Glutamatergic neuron (in vitro differentiated cells): ENCODE measurements around the gene FAT1. TPM values are rescaled to one million over a fixed set of nuclear protein-coding genes. Genes with fewer than 3 reads are reported as not detected.

Source experiments
- DNase-seq: peaks from one replicate; pipeline ENCODE4 v3.0.0; 2022
- H3K27ac Mint-ChIP-seq: one replicate; pipeline ENCODE4 v1.8.0; 2020; ENCODE audit warnings: mild to moderate bottlenecking, mixed read lengths, inconsistent platforms; ENCODE audit not compliant: unreplicated experiment
- H3K27me3 Mint-ChIP-seq: one replicate; pipeline ENCODE4 v1.8.0; 2020; ENCODE audit warnings: mild to moderate bottlenecking, moderate library complexity, mixed read lengths, inconsistent platforms; ENCODE audit not compliant: unreplicated experiment
- H3K36me3 Mint-ChIP-seq: one replicate; pipeline ENCODE4 v1.8.0; 2020; ENCODE audit warnings: mild to moderate bottlenecking, mixed read lengths, inconsistent platforms; ENCODE audit not compliant: unreplicated experiment
- H3K4me1 Mint-ChIP-seq: one replicate; pipeline ENCODE4 v1.8.0; 2020; ENCODE audit warnings: mild to moderate bottlenecking, low read depth, mixed read lengths, inconsistent platforms; ENCODE audit not compliant: unreplicated experiment
- H3K4me3 Mint-ChIP-seq: one replicate; pipeline ENCODE4 v1.8.0; 2020; ENCODE audit warnings: mild to moderate bottlenecking, mixed read lengths, inconsistent platforms; ENCODE audit not compliant: unreplicated experiment
- H3K9me3 Mint-ChIP-seq: one replicate; pipeline ENCODE4 v1.8.0; 2020; ENCODE audit warnings: mild to moderate bottlenecking, moderate library complexity, mixed read lengths, inconsistent platforms; ENCODE audit not compliant: unreplicated experiment
- CTCF ChIP-seq: fragments of 200-600 bp; sonication (generic); IDR thresholded peaks from one replicate; pipeline ENCODE4 v1.5.0; 2021; ENCODE audit not compliant: partially characterized antibody, unreplicated experiment
- total RNA-seq: library from RNA; stranded (reverse); fragmentation: NEBNext Ultra II Directional; extraction: Animal tissue kit (Norgen Biotek cat#: 25700); gene quantifications from one replicate; pipeline ENCODE4 v1.2.1, GENCODE V29; 2021; ENCODE audit not compliant: unreplicated experiment

Gene FAT1
- total RNA-seq, 1 donor from 2014 or later: 34.3 TPM

- H3K27ac Mint-ChIP-seq: no peak overlapping the region
- H3K4me1 Mint-ChIP-seq: no peaks in the 10 kb centered on the region
- H3K27me3 Mint-ChIP-seq: peaks cover 4% of the 10 kb centered on the region
- H3K9me3 Mint-ChIP-seq: no peaks in the 10 kb centered on the region
- no peaks in the 10 kb centered on the region for H3K36me3 Mint-ChIP-seq
- TF ChIP-seq CTCF: no peak
- H3K4me3 Mint-ChIP-seq: no peak overlapping the region
- no peak for DNase-seq
These were observed 35.3 kb downstream of the FAT1 start for GRCh38 chr4:186688150-186688943.

- Mint-ChIP-seq H3K27me3 (peaks cover 4% of the 10 kb centered on the region), H3K27ac (no peak overlapping the region), H3K36me3 (no peaks in the 10 kb centered on the region), H3K4me3 (no peak overlapping the region), H3K9me3 (no peaks in the 10 kb centered on the region), H3K4me1 (no peaks in the 10 kb centered on the region)
- TF ChIP-seq CTCF: no peak
- no peak for DNase-seq
These were observed 36.4 kb downstream of the FAT1 start for GRCh38 chr4:186687265-186687664.

GRCh38 chr4:186685767-186686183 is 37.9 kb downstream of the FAT1 start:
- TF ChIP-seq CTCF: no peak
- no peak for DNase-seq
- no peaks in the 10 kb centered on the region for H3K36me3 Mint-ChIP-seq
- no peak overlapping the region for H3K4me3 Mint-ChIP-seq
- no peak overlapping the region for H3K27ac Mint-ChIP-seq
- H3K4me1 Mint-ChIP-seq: no peaks in the 10 kb centered on the region
- H3K9me3 Mint-ChIP-seq: no peaks in the 10 kb centered on the region
- H3K27me3 Mint-ChIP-seq: peaks cover 4% of the 10 kb centered on the region

GRCh38 chr4:186684889-186685309 is 38.8 kb downstream of the FAT1 start:
- Mint-ChIP-seq H3K27me3 (peaks cover 4% of the 10 kb centered on the region), H3K27ac (no peak overlapping the region), H3K9me3 (no peaks in the 10 kb centered on the region), H3K4me1 (no peaks in the 10 kb centered on the region), H3K36me3 (no peaks in the 10 kb centered on the region), H3K4me3 (no peak overlapping the region)
- no peak for DNase-seq
- TF ChIP-seq CTCF: no peak

GRCh38 chr4:186684220-186684619 is 39.4 kb downstream of the FAT1 start:
- no peaks in the 10 kb centered on the region for H3K9me3 Mint-ChIP-seq
- no peaks in the 10 kb centered on the region for H3K4me1 Mint-ChIP-seq
- no peak for TF ChIP-seq CTCF
- no peaks in the 10 kb centered on the region for H3K36me3 Mint-ChIP-seq
- no peak overlapping the region for H3K4me3 Mint-ChIP-seq
- no peak overlapping the region for H3K27ac Mint-ChIP-seq
- no peak for DNase-seq
- peaks cover 2% of the 10 kb centered on the region for H3K27me3 Mint-ChIP-seq
